Fibroblast of the aortic adventitia (primary cell): ENCODE data around the gene ANLN. TPM values are rescaled to one million over a fixed set of nuclear protein-coding genes. Genes with fewer than 3 reads are reported as not detected.

Source experiments
- DNase-seq: peaks from one replicate; pipeline ENCODE4 v3.0.0-alpha.2; 2010; ENCODE audit warnings: low read depth
- H3K4me3 ChIP-seq: 2 replicates; pipeline ENCODE4 v1.5.1; 2011; ENCODE audit warnings: low read depth, mild to moderate bottlenecking, control low read depth, low read length, moderate library complexity
- CTCF ChIP-seq: IDR thresholded peaks from 2 replicates; pipeline ENCODE4 v1.5.1; 2011; ENCODE audit warnings: mild to moderate bottlenecking, low read length, control low read depth, inconsistent platforms; ENCODE audit not compliant: insufficient read depth
- total RNA-seq: library from RNA; depleted of rRNA; stranded (reverse); fragments of >200 nt; gene quantifications from 2 replicates; pipeline ENCODE4 v1.2.3, GENCODE V29; 2012; ENCODE audit warnings: low replicate concordance

The ANLN gene
- total RNA-seq, 1 donor = 171 TPM

- no peak for TF ChIP-seq CTCF
- no peak overlapping the region for H3K4me3 ChIP-seq
- DNase-seq = no peak
Observed at GRCh38 chr7:36348771-36349170, 40.9 kb upstream of the ANLN start.

- no peak for DNase-seq
- TF ChIP-seq CTCF = no peak
- no peak overlapping the region for H3K4me3 ChIP-seq
Observed at GRCh38 chr7:36349626-36350025, 40.0 kb upstream of the ANLN start.

- no peak overlapping the region for H3K4me3 ChIP-seq
- no peak for DNase-seq
- no peak for TF ChIP-seq CTCF
Observed at GRCh38 chr7:36355490-36355889, 34.2 kb upstream of the ANLN start.

- TF ChIP-seq CTCF = no peak
- no peak overlapping the region for H3K4me3 ChIP-seq
- DNase-seq = no peak
Observed at GRCh38 chr7:36357054-36357453, 32.6 kb upstream of the ANLN start.

GRCh38 chr7:36358589-36358988 lies 31.1 kb upstream of the ANLN start:
- no peak overlapping the region for H3K4me3 ChIP-seq
- no peak for DNase-seq
- no peak for TF ChIP-seq CTCF

GRCh38 chr7:36360244-36360643 lies 29.4 kb upstream of the ANLN start:
- TF ChIP-seq CTCF = no peak
- no peak overlapping the region for H3K4me3 ChIP-seq

GRCh38 chr7:36361227-36361626 lies 28.4 kb upstream of the ANLN start:
- DNase-seq = no peak
- H3K4me3 ChIP-seq = no peak overlapping the region
- TF ChIP-seq CTCF = no peak

More at GRCh38 chr7:36360244-36360643, 29.4 kb upstream of the ANLN start:
- no peak for DNase-seq
